ENCODE data around the gene SUGCT. TPM values are rescaled to one million over a fixed set of nuclear protein-coding genes. Genes with fewer than 3 reads are reported as not detected.

Gene SUGCT
- total and polyA plus RNA-seq, 2 of the 8 experiments (the other 6 are each of a cell fraction or from before 2014, with no cell fraction given) = 2.8 to 5.4 TPM

- Histone ChIP-seq H3K27ac (ENCODE audit: low read depth, low read length) (no peak overlapping the region), H4K8ac (ENCODE audit: extremely low read depth, insufficient read depth, low read length) (no peak overlapping the region), H2AFZ (ENCODE audit: low read length) (no peak overlapping the region), H3K79me2 (ENCODE audit: control insufficient read depth in 1 of 2, insufficient read depth in 2 of 2, low read length in 2 of 2) (no peaks in the 10 kb centered on the region), H3K36me3 (ENCODE audit: control insufficient read depth in 2 of 4, insufficient read depth in 4 of 4, low read length in 3 of 4) (no peaks in the 10 kb centered on the region), H4K20me1 (replicated peaks in 1 of 2; ENCODE audit: control insufficient read depth in 1 of 2, insufficient read depth in 2 of 2, low read length in 2 of 2) (no peaks in the 10 kb centered on the region), H3K18ac (ENCODE audit: extremely low read depth, low read length) (no peak overlapping the region), H3K4ac (replicated peaks; ENCODE audit: insufficient read length, low read depth, low read length) (no peak overlapping the region), H3K9ac (replicated peaks in 1 of 4; ENCODE audit: extremely low read depth in 1 of 4, low read depth in 3 of 4, low read length in 3 of 4) (no peak overlapping the region), H3K4me2 (ENCODE audit: insufficient read depth in 1 of 2, low read depth in 2 of 2, low read length in 2 of 2) (no peak overlapping the region), H3K4me3 (ENCODE audit: extremely low read depth in 1 of 4, insufficient read depth in 2 of 4, low read depth in 3 of 4, low read length in 4 of 4) (no peak overlapping the region), H3K79me1 (ENCODE audit: low read depth, low read length) (no peaks in the 10 kb centered on the region), H3K14ac (ENCODE audit: insufficient read length) (no peak overlapping the region), H3K23me2 (ENCODE audit: low read depth, low read length) (no peaks in the 10 kb centered on the region), H3K23ac (ENCODE audit: insufficient read length) (no peak overlapping the region), H2BK12ac (ENCODE audit: low read depth, low read length) (no peak overlapping the region), H2BK15ac (ENCODE audit: low read length) (no peak overlapping the region), H2AK5ac (ENCODE audit: low read depth, low read length) (no peak overlapping the region), H3K9me3 (ENCODE audit: insufficient read depth in 2 of 2, low read depth in 1 of 2, low read length in 1 of 2) (no peaks in the 10 kb centered on the region), H4K5ac (ENCODE audit: insufficient read length, low read depth, low read length) (no peak overlapping the region), H3K27me3 (replicated peaks in 1 of 4; ENCODE audit: control insufficient read depth in 3 of 4, extremely low read depth in 1 of 4, insufficient read depth in 3 of 4, low read length in 3 of 4) (no peaks in the 10 kb centered on the region), H2BK5ac (ENCODE audit: low read depth, low read length) (no peak overlapping the region), H3K56ac (replicated peaks; ENCODE audit: insufficient read length, low read depth, low read length) (no peak overlapping the region), H2BK120ac (replicated peaks; ENCODE audit: low read depth, low read length) (no peak overlapping the region), H3K4me1 (replicated peaks in 1 of 4; ENCODE audit: control insufficient read depth in 3 of 4, insufficient read depth in 4 of 4, low read length in 3 of 4) (peaks cover 0 to 3% (median 0%) of the 10 kb centered on the region in 4 experiments; a peak in 1 of 7 replicates), H2BK20ac (ENCODE audit: low read length) (no peak overlapping the region), H4K91ac (replicated peaks; ENCODE audit: insufficient read length, low read length) (no peak overlapping the region)
- CTCF ChIA-PET (ENCODE audit: partially characterized antibody) = interaction anchor here (2.0 to 2.8 kb wide), 2 partner anchors 13 to 101 kb away, joined by 14 to 41 read pairs; no protein-coding TSS in a partner anchor
- FAIRE-seq = peak; percentile 48
- no peak for DNase-seq (ENCODE audit: low read depth in 1 of 2, low spot score in 2 of 2)
- WGBS, 2 experiments (ENCODE audit: extremely low coverage in 1 of 2, insufficient coverage in 1 of 2, insufficient read length in 1 of 2, insufficient replicate concordance in 2 of 2, low coverage in 1 of 2, low lambda C conversion rate in 2 of 2, missing lambda C conversion rate in 1 of 2) = 87% methylated on average over 3 of the region's 3 CpGs; no CpG with 5 or more reads in 1 of the 2 experiments
- POLR2A ChIA-PET (ENCODE audit: partially characterized antibody) = no interaction called here
- TF ChIP-seq BRCA1 (IDR thresholded peaks at IDR 0.05; ENCODE audit: low read depth, low read length) = no peak
- TF ChIP-seq TBP (IDR thresholded peaks at IDR 0.05; ENCODE audit: low read depth, low read length) = no peak
- no peak for TF ChIP-seq CBX8 (IDR thresholded peaks at IDR 0.05; ENCODE audit: borderline replicate concordance, low read depth, low read length)
- no peak for TF ChIP-seq KDM4A (IDR thresholded peaks at IDR 0.05; ENCODE audit: low read depth, low read length, severe bottlenecking)
- TF ChIP-seq JUN (IDR thresholded peaks at IDR 0.05; ENCODE audit: low read depth, low read length) = no peak
- TF ChIP-seq RBBP5 (IDR thresholded peaks at IDR 0.05; ENCODE audit: borderline replicate concordance, low read depth, low read length) = no peak
- TF ChIP-seq KDM1A (IDR thresholded peaks at IDR 0.05; ENCODE audit: borderline replicate concordance, low read length) = no peak
- TF ChIP-seq KDM5A (IDR thresholded peaks at IDR 0.05; ENCODE audit: low read length) = no peak
- no peak for TF ChIP-seq MAFK (IDR thresholded peaks at IDR 0.05; ENCODE audit: low read depth, low read length)
- TF ChIP-seq GTF2F1 (IDR thresholded peaks at IDR 0.05; ENCODE audit: borderline replicate concordance, low read depth, low read length) = no peak
- TF ChIP-seq CTBP2 (IDR thresholded peaks at IDR 0.05; ENCODE audit: borderline replicate concordance, insufficient read depth, insufficient read length, low read length) = no peak
- TF ChIP-seq SP1 (IDR thresholded peaks at IDR 0.05; ENCODE audit: low read depth, low read length) = no peak
- no peak for TF ChIP-seq ZNF274 (IDR thresholded peaks at IDR 0.05; ENCODE audit: borderline replicate concordance, extremely low read depth, low read length)
Measured at GRCh38 chr7:40506158-40506557, 371.4 kb downstream of the SUGCT start.
